ENCODE data around the gene LRRD1. TPM values are rescaled to one million over a fixed set of nuclear protein-coding genes. Genes with fewer than 3 reads are reported as not detected.

Gene LRRD1
- total and polyA plus RNA-seq, 2 of the 13 experiments (the other 11 are each of a cell fraction or from before 2014, with no cell fraction given) = 0.03 TPM; not detected in 1

- Histone ChIP-seq H3K9me3 (ENCODE audit: low read length) (no peaks in the 10 kb centered on the region), H3K9ac (ENCODE audit: insufficient read depth, low read depth, low read length) (no peak overlapping the region), H3K4me1 (ENCODE audit: insufficient read depth, low read length) (no peaks in the 10 kb centered on the region), H4K20me1 (ENCODE audit: insufficient read depth, low read length) (no peaks in the 10 kb centered on the region; the same call in 1 of the 2 replicates), H3K36me3 (replicated peaks in 1 of 2; ENCODE audit: control insufficient read depth in 1 of 2, insufficient read depth in 2 of 2, low read length in 2 of 2) (peaks cover 3 to 20% of the 10 kb centered on the region in 2 experiments; a peak in 4 of 5 replicates), H3K4me2 (ENCODE audit: low read depth, low read length) (no peak overlapping the region), H3K79me2 (ENCODE audit: insufficient read depth, low read length) (no peaks in the 10 kb centered on the region), H3K4me3 (replicated peaks in 1 of 3; ENCODE audit: insufficient read depth in 1 of 3, low read depth in 2 of 3, low read length in 3 of 3) (no peak overlapping the region), H3K27me3 (ENCODE audit: control insufficient read depth in 1 of 2, insufficient read depth in 2 of 2, low read length in 2 of 2) (no peaks in the 10 kb centered on the region), H2AFZ (ENCODE audit: low read length) (no peak overlapping the region), H3K27ac (ENCODE audit: extremely low read length, insufficient read depth, low read length) (no peak overlapping the region)
- in situ Hi-C loops (cut with HindIII; ENCODE audit: extremely low pct_ligation_motif_present, low pct_unique_long_range_greater_than_20kb) = no loop called here
- intact Hi-C loops (cut with micrococcal nuclease; ENCODE audit: unreplicated experiment) = no loop called here
- no peak for TF ChIP-seq ELF1 (CRISPR knock-in tag; IDR thresholded peaks at IDR 0.05)
- no peak for TF ChIP-seq ZNF318 (CRISPR knock-in tag; IDR thresholded peaks at IDR 0.05)
- TF ChIP-seq ZNF614 (CRISPR knock-in tag; IDR thresholded peaks at IDR 0.05; ENCODE audit: borderline replicate concordance) = no peak
- TF ChIP-seq KLF15 (CRISPR knock-in tag; IDR thresholded peaks at IDR 0.05; ENCODE audit: borderline replicate concordance) = no peak
- no peak for TF ChIP-seq REXO4 (CRISPR knock-in tag; IDR thresholded peaks at IDR 0.05; ENCODE audit: borderline replicate concordance)
- TF ChIP-seq HMG20A (CRISPR knock-in tag; IDR thresholded peaks at IDR 0.05; ENCODE audit: borderline replicate concordance) = no peak
- no peak for TF ChIP-seq GZF1 (CRISPR knock-in tag; IDR thresholded peaks at IDR 0.05)
- no peak for TF ChIP-seq PHF21A (CRISPR knock-in tag; IDR thresholded peaks at IDR 0.05)
- no peak for TF ChIP-seq XRCC5 (optimal IDR thresholded peaks at IDR 0.05; ENCODE audit: low read length)
- TF ChIP-seq ZNF501 (CRISPR knock-in tag; IDR thresholded peaks at IDR 0.05) = no peak
- TF ChIP-seq ARNTL (CRISPR knock-in tag; IDR thresholded peaks at IDR 0.05) = no peak
- no peak for TF ChIP-seq BRCA1 (CRISPR knock-in tag; IDR thresholded peaks at IDR 0.05)
- TF ChIP-seq HHEX (CRISPR knock-in tag; IDR thresholded peaks at IDR 0.05) = no peak
- TF ChIP-seq NFATC3 (CRISPR knock-in tag; IDR thresholded peaks at IDR 0.05) = no peak
- TF ChIP-seq ZNF512 (CRISPR knock-in tag; IDR thresholded peaks at IDR 0.05) = no peak
- TF ChIP-seq NBN (conservative IDR thresholded peaks at IDR 0.05) = no peak
- TF ChIP-seq ZNF766 (CRISPR knock-in tag; IDR thresholded peaks at IDR 0.05; ENCODE audit: borderline replicate concordance) = no peak
- DNase-seq (ENCODE audit: low spot score) (no peak), FAIRE-seq (no peak), ATAC-seq (peak; percentile 23; the same call in 2 of the 3 replicates)
- POLR2A ChIA-PET = no interaction called here
- CTCF ChIA-PET (ENCODE audit: low intra/inter-chr PET ratio, low total read pairs) = no interaction called here
- no TSS peak for BruUV-seq (replicated peaks)
- WGBS (ENCODE audit: low lambda C conversion rate) = 96% methylated on average over 8 of the region's 8 CpGs
These were observed 70.1 kb downstream of the LRRD1 start for GRCh38 chr7:92108821-92109220.

All from HepG2 (cell line).